22Rv1 (cell line): ENCODE measurements around the gene SEC22C.

Experiments
- H3K27ac ChIP-seq: fragments of 450-650 bp; 2 replicates; pipeline ENCODE4 v1.5.1; 2017
- ZFX ChIP-seq: fragments of 450-650 bp; IDR thresholded peaks from 2 replicates; pipeline ENCODE4 v1.6.1; 2017; ENCODE audit warnings: antibody characterized with exemption, borderline replicate concordance
- TF ChIP-seq, protein P1 (sequence below): fragments of 450-650 bp; IDR thresholded peaks from 2 replicates; pipeline ENCODE4 v1.5.1; 2017; ENCODE audit warnings: mild to moderate bottlenecking

SEC22C gene, protein sequence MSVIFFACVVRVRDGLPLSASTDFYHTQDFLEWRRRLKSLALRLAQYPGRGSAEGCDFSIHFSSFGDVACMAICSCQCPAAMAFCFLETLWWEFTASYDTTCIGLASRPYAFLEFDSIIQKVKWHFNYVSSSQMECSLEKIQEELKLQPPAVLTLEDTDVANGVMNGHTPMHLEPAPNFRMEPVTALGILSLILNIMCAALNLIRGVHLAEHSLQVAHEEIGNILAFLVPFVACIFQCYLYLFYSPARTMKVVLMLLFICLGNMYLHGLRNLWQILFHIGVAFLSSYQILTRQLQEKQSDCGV

GRCh38 chr3:42581709-42582473 is at the start of gene SEC22C:
TSS of gene SEC22C (minus strand) at chr3:42581967. CDS start at chr3:42569046, 12,921 bp downstream.
- TF ChIP-seq ZFX, result no peak
- TF ChIP-seq, protein P1, sequence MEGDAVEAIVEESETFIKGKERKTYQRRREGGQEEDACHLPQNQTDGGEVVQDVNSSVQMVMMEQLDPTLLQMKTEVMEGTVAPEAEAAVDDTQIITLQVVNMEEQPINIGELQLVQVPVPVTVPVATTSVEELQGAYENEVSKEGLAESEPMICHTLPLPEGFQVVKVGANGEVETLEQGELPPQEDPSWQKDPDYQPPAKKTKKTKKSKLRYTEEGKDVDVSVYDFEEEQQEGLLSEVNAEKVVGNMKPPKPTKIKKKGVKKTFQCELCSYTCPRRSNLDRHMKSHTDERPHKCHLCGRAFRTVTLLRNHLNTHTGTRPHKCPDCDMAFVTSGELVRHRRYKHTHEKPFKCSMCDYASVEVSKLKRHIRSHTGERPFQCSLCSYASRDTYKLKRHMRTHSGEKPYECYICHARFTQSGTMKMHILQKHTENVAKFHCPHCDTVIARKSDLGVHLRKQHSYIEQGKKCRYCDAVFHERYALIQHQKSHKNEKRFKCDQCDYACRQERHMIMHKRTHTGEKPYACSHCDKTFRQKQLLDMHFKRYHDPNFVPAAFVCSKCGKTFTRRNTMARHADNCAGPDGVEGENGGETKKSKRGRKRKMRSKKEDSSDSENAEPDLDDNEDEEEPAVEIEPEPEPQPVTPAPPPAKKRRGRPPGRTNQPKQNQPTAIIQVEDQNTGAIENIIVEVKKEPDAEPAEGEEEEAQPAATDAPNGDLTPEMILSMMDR, result peak; percentile 45; the same call in 1 of the 2 replicates
- peak within 1 kb of the TSS; percentile 92 for H3K27ac ChIP-seq

GRCh38 chr3:42613462-42613861 is 31.7 kb upstream of the SEC22C start:
- no peak for TF ChIP-seq ZFX
- TF ChIP-seq, protein P1, result peak; percentile 65
- H3K27ac ChIP-seq, result no peak overlapping the region

GRCh38 chr3:42612928-42613327 is 31.2 kb upstream of the SEC22C start:
- TF ChIP-seq, protein P1, result no peak
- TF ChIP-seq ZFX, result no peak
- no peak overlapping the region for H3K27ac ChIP-seq

- no peak overlapping the region for H3K27ac ChIP-seq
- TF ChIP-seq ZFX, result no peak
- TF ChIP-seq, protein P1, result no peak
These were observed 30.4 kb upstream of the SEC22C start for GRCh38 chr3:42612217-42612616.

GRCh38 chr3:42610976-42611375 is 29.2 kb upstream of the SEC22C start:
- TF ChIP-seq ZFX, result no peak
- TF ChIP-seq, protein P1, result no peak
- H3K27ac ChIP-seq, result no peak overlapping the region

DNA sequence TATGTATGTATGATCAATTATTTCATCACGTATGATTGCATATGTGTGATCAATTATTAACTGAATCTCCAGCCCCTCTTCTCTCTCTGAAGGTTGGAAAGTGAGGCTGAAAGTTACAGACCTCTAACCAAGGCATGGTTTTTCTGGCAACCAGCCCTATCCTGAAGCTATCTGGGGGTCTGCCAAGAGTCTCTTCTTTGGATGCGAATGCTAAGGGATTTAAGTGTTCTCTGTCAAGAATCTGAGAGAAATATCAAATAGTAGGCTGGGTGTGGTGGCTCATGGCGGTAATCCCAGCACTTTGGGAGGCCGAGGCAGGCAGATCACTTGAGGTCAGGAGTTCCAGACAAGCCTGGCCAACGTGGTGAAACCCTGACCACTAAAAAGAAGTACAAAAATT is 26.8 kb upstream of the SEC22C start:
- H3K27ac ChIP-seq, result no peak overlapping the region
- TF ChIP-seq, protein P1, result no peak
- TF ChIP-seq ZFX, result no peak

DNA sequence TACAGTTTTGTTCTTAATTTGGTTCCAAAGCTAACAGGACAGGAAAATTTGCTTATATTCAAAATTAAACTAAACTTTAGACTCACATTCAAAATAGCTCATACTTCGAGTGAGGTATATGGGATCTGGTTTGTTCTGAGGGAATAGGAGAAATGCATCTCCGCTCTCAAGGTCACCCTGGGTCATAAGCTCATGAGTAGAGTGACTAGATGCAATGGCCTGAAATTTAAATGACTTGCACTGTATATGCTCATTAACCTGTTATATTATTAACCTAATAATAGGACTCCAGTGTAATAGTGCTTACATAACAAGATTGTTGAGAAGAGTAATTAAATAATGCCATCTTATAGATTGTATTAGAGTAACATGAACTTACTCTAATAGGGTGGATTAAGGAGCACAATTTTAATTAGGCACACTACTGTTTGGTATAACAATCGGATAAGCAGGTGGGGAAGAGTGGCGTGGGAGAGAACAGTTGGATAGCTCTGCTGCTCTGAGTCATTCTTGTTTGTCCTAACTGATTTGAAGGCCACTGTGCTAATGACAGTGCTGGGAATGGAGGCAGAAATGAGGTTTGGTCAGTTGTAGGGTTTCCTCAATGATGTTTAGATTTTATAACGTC is 23.9 kb upstream of the SEC22C start:
- H3K27ac ChIP-seq, result no peak overlapping the region
- TF ChIP-seq, protein P1, result no peak
- no peak for TF ChIP-seq ZFX
